GM12801 (cell line): ENCODE data around the gene METTL17.

Source experiments
- TF ChIP-seq, protein P1 (sequence below): IDR thresholded peaks from one replicate; pipeline ENCODE4 v1.5.1; 2011; ENCODE audit warnings: control low read depth; ENCODE audit not compliant: insufficient read length; ENCODE audit errors: extremely low read depth

Gene METTL17

DNA sequence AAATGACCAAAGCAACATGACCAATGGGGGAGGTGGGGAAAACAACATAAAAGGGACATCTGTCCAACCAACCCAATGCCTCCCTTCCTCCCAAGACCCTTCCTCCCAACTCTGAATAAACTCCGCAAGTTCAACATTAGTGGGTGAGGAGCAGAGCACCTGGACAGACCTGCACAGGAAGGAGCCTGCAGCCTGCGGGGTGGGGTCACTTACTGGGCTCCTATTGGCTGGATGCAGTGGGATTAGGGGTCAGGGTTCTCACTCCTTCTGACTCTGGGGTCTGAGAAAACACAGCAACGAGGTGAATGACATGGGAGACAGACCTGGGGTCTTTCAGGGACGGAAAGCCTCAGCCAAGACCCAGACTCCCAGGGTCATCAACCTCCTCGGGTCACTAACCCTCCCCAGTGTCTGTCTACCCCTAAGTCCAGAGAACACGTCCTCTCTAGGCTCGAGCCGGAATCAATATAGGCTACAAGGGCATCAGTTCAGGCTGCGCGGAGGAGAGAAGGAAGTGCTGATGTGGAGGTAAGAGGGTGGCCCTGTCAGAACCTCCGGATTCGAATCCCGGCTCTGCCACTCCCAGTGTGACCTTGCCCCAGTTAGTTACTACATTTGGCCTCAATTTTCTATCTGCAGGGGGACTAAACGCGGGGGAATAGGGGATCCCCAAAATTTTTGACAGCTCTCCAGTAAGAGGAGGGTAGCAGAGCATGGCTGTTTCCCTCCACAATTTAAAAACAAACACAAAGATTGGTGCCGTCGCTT is 34.2 kb downstream of the METTL17 start:
- TF ChIP-seq, protein P1, sequence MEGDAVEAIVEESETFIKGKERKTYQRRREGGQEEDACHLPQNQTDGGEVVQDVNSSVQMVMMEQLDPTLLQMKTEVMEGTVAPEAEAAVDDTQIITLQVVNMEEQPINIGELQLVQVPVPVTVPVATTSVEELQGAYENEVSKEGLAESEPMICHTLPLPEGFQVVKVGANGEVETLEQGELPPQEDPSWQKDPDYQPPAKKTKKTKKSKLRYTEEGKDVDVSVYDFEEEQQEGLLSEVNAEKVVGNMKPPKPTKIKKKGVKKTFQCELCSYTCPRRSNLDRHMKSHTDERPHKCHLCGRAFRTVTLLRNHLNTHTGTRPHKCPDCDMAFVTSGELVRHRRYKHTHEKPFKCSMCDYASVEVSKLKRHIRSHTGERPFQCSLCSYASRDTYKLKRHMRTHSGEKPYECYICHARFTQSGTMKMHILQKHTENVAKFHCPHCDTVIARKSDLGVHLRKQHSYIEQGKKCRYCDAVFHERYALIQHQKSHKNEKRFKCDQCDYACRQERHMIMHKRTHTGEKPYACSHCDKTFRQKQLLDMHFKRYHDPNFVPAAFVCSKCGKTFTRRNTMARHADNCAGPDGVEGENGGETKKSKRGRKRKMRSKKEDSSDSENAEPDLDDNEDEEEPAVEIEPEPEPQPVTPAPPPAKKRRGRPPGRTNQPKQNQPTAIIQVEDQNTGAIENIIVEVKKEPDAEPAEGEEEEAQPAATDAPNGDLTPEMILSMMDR = no peak

DNA sequence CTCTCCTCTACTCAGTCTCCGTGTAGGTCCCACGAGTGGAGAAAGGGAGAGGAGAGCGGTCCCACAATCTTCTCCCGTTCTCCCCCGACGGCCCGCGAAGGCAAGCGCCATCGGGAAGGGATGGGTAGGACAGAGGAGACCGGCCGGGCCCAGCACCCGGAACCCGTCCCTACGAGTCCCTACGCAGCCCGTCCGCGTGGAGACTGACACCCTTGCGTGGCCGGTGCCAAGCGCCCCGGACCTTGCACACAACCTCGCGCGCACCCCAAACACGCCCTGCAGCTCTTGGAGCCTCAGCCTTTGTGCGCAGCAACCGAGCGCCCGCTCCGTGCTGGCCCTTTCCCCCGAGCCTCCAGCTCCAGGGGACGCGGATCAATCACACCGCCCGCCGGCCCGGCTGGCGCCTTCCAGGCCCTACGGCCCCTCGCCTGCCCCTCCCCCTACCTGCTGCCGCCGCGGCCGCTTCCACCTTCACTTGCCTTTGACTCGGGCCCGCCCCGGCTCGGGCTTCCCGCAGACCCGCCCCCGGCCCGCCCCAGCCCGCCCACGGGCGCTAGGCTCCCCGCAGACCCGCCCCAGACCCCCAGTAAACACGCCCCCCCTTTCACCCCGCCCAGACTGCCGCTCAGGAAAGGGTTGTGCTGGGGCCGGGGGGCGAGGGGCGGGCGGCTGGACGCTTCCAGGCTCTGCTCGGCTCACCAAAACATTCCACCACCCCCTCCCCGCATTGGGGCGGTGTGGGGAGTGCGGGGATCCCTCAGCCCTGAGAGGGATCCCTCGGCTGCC is 35.0 kb downstream of the METTL17 start, which contains the start of gene NDRG2:
Gene NDRG2, minus strand, starts transcription at position 477 of the 786 bp plus-strand sequence. CDS start 1,746 bp downstream, outside the sequence.
- TF ChIP-seq, protein P1 = no peak

DNA sequence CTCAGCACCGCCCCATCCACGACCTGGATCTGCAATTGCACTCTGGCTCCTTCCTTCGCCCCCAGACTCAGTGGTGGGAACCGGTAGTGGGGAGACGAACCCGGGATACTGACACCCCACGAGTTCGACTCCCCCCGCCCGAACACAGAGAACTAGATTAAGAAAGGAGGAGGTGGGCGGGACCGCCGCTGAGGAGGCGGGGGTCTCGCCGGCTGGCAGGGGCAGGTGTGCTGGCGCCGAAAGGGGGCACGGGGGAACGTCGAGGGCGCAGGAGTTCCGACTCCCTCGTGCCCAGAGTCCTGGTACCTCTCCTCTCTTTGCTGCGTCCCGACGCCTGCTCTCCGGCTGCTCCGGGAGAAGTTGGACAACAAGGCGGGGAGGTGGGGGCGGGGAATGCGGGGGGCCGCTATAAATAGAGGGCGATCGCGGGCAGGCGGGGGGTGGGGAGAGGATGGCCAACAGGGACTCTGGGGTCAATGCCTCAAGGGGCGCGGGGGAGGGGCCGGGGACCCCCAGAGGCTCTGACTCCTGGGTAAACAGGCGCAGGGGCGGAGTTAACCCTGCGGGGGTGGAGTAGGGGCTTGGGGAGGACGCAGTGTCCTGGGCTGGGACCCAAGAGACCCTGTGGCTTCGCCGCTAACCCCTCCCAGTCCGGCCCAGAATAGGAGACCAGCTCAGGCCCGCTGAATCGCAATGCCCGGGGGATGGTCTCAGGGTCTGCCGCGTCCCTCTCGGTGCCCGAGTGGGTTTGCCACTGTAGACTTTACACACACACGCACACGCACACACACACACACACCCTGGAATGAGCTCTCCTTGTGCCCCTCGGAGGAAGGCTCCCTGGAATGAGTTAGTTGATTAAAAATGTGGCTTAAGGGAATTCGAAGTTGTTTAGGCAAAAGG is 35.8 kb downstream of the METTL17 start:
- TF ChIP-seq, protein P1 = no peak

DNA sequence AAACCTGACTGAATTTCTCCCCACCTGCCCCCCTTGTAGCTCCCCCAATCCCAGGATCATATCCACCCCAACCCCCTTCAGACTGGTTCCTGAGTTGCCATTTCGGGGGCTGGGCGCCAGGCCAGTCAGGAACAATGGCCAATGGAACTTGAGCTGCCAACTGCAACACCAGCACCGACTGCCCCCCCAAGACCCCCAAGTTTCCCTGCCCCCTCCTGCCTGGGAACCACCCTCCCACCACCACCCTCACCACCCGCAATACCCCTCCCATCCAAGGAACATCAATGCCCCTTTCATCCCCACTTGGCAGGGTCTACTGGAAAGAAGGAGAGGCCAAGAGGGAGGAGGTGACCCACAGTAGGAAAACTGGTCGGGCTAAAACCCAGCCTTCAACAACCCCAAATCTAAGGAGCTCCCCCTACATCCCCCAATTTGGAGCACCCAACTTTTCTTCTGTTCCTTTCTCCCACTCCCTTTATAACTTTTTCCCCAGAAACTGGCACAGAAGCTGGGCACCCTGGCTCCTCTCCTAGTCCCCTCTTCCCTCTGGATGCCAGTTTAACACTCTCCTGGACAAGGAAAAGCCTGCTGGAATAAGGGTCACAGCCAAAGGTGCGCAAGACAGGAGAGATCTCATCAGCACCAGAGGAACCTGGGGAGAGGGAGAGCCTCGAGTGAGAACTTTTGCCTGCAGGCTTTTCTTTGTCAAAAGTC is 36.7 kb downstream of the METTL17 start:
- TF ChIP-seq, protein P1 = no peak

DNA sequence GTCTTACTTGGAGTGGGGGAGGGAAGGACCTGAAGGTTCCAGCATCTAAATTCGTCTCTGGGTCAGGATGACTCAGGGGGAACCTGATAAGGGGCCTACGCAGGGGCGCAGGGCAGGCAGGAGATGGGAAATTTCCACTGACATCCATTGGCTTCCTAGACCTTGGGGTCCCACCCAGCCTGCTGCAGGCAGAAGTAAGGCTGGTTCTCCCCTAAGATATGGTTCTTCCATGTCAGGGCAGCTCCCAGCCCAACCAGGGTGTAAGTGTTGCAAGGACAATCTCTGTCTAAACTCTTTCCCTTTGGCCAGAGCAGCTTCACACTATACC is 37.2 kb downstream of the METTL17 start:
- TF ChIP-seq, protein P1 = no peak

DNA sequence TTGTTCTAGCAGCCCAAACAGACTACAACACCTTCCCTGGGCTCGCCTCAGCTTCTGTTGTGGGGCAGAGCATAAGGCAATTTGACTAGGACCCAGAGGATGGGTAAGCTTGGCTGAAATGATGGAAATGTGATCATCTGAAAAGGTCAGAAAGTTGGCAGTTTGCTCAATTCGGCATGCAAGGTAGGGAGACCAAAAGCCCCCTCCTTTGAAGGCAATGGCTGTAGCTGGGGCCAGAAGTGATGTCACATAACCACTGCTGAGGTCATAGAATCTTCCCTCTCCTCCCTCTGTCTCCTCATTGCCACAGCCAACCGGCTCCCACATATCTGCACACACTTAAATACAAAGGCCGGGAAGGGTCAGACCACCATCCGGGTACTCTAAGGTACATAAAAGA is 40.1 kb downstream of the METTL17 start, which contains the start of gene TPPP2:
Gene TPPP2, plus strand, starts transcription at position 301 of the 400 bp plus-strand sequence. CDS start 365 bp downstream, outside the sequence.
- TF ChIP-seq, protein P1 = no peak
